IMR-90 (cell line): ENCODE data around the gene RAVER1. TPM values are rescaled to one million over a fixed set of nuclear protein-coding genes. Genes with fewer than 3 reads are reported as not detected.

Experiments
- ATAC-seq: fragments of 200-7000 bp; cut with Tn5 transposase; 2 replicates; pipeline ENCODE4 v1.9.1; 2020; ENCODE audit warnings: low read depth, mild to moderate bottlenecking, moderate library complexity
- BruUV-seq: library from RNA; stranded (reverse); fragments of 400-500 nt; replicated peaks from 2 replicates; lab custom pipeline; 2021; lab: Mats Ljungman, UMichigan
- CTCF ChIA-PET: fragments of 300-600 bp; formaldehyde crosslinking; extraction: SDS; loops from one replicate; lab custom pipeline; 2021; ENCODE audit warnings: antibody characterized with exemption; lab: Yijun Ruan, JAX
- POLR2A ChIA-PET: fragments of 300-600 bp; sonication (Branson Sonifier 250); formaldehyde crosslinking; loops from one replicate; lab custom pipeline; 2022; ENCODE audit warnings: antibody characterized with exemption; ENCODE audit not compliant: unreplicated experiment; lab: Charles Lee
- DNase-seq: peaks from one replicate; pipeline ENCODE4 v3.0.0; 2013
- H2AFZ ChIP-seq: replicated peaks from 2 replicates; pipeline ENCODE3; 2013; ENCODE audit warnings: low read length, mild to moderate bottlenecking; ENCODE audit not compliant: poor library complexity
- H2AK5ac ChIP-seq: 2 replicates; pipeline ENCODE4 v1.6.1; 2013; ENCODE audit warnings: low read depth, low read length, inconsistent platforms
- H2AK9ac ChIP-seq: replicated peaks from 2 replicates; pipeline ENCODE3; 2013; ENCODE audit warnings: mild to moderate bottlenecking, low read depth, low read length, moderate library complexity; ENCODE audit not compliant: poor library complexity
- H2BK120ac ChIP-seq: 2 replicates; pipeline ENCODE4 v1.6.1; 2013; ENCODE audit warnings: low read depth, low read length, inconsistent platforms
- H2BK15ac ChIP-seq: 3 replicates; pipeline ENCODE4 v1.6.1; 2013; ENCODE audit warnings: low read depth, low read length, inconsistent platforms
- H2BK20ac ChIP-seq: 2 replicates; pipeline ENCODE4 v1.6.1; 2013; ENCODE audit warnings: low read depth, mild to moderate bottlenecking, inconsistent platforms, low read length, moderate library complexity
- H2BK5ac ChIP-seq: 2 replicates; pipeline ENCODE4 v1.6.1; 2013; ENCODE audit warnings: mild to moderate bottlenecking, low read depth, low read length, inconsistent platforms; ENCODE audit not compliant: poor library complexity, severe bottlenecking
- H3K14ac ChIP-seq: replicated peaks from 2 replicates; pipeline ENCODE4 v1.6.1; 2013; ENCODE audit warnings: low read depth, low read length, inconsistent platforms
- H3K18ac ChIP-seq: 2 replicates; pipeline ENCODE4 v1.6.1; 2013; ENCODE audit warnings: low read depth, low read length, control low read depth
- H3K23ac ChIP-seq: 2 replicates; pipeline ENCODE4 v1.6.1; 2013; ENCODE audit warnings: low read depth, low read length, inconsistent platforms
- H3K27ac ChIP-seq: 2 replicates; pipeline ENCODE4 v1.5.1; 2013; ENCODE audit warnings: mild to moderate bottlenecking, control low read depth, low read length; ENCODE audit not compliant: insufficient read depth
- H3K27me3 ChIP-seq: 2 replicates; pipeline ENCODE4 v1.6.1; 2013; ENCODE audit warnings: low read length; ENCODE audit not compliant: control insufficient read depth, insufficient read depth
- H3K36me3 ChIP-seq: 2 replicates; pipeline ENCODE4 v1.6.1; 2013; ENCODE audit warnings: low read length, mixed read lengths; ENCODE audit not compliant: control insufficient read depth, insufficient read depth
- H3K4ac ChIP-seq: 2 replicates; pipeline ENCODE4 v1.6.1; 2013; ENCODE audit warnings: low read depth, low read length, inconsistent platforms
- H3K4me1 ChIP-seq: 2 replicates; pipeline ENCODE4 v1.6.1; 2013; ENCODE audit warnings: low read length, mixed read lengths; ENCODE audit not compliant: control insufficient read depth, insufficient read depth
- H3K4me2 ChIP-seq: 2 replicates; pipeline ENCODE4 v1.6.1; 2013; ENCODE audit warnings: low read depth, mild to moderate bottlenecking, control low read depth, low read length, moderate library complexity
- H3K4me3 ChIP-seq: 2 replicates; pipeline ENCODE4 v1.5.1; 2013; ENCODE audit warnings: low read depth, mild to moderate bottlenecking, control low read depth, low read length, moderate library complexity; ENCODE audit not compliant: insufficient read depth
- H3K56ac ChIP-seq: 2 replicates; pipeline ENCODE4 v1.6.1; 2013; ENCODE audit warnings: low read length, inconsistent platforms; ENCODE audit not compliant: insufficient read depth; ENCODE audit errors: extremely low read depth
- H3K79me1 ChIP-seq, 2 experiments: 2 replicates each; pipeline ENCODE4 v1.6.1; 2013; ENCODE audit warnings: low read length in 2 of 2, inconsistent platforms in 1 of 2, low read depth in 1 of 2
- H3K9ac ChIP-seq: 2 replicates; pipeline ENCODE4 v1.6.1; 2013; ENCODE audit warnings: low read depth, low read length, control low read depth
- H3K9me1 ChIP-seq: 2 replicates; pipeline ENCODE4 v1.6.1; 2013; ENCODE audit warnings: low read length, inconsistent platforms; ENCODE audit not compliant: insufficient read depth
- H3K9me3 ChIP-seq: 2 replicates; pipeline ENCODE4 v1.6.1; 2013; ENCODE audit warnings: low read length; ENCODE audit not compliant: control insufficient read depth, insufficient read depth
- H4K20me1 ChIP-seq: 2 replicates; pipeline ENCODE4 v1.6.1; 2013; ENCODE audit warnings: low read length, inconsistent platforms; ENCODE audit not compliant: insufficient read depth
- H4K5ac ChIP-seq: 2 replicates; pipeline ENCODE4 v1.6.1; 2013; ENCODE audit warnings: mild to moderate bottlenecking, low read depth, low read length, control low read depth
- H4K8ac ChIP-seq, 2 experiments: 2 replicates each; pipeline ENCODE4 v1.6.1; 2013; ENCODE audit warnings: low read depth in 2 of 2, low read length in 2 of 2, control low read depth in 1 of 2, inconsistent platforms in 1 of 2
- H4K91ac ChIP-seq: 2 replicates; pipeline ENCODE4 v1.6.1; 2013; ENCODE audit warnings: low read depth, low read length, inconsistent platforms; ENCODE audit not compliant: insufficient read depth
- BHLHE40 ChIP-seq: fragments of 150-350 bp; IDR thresholded peaks from 2 replicates; pipeline ENCODE4 v1.6.1; 2016; ENCODE audit warnings: mild to moderate bottlenecking, low read depth, low read length
- CEBPB ChIP-seq: IDR thresholded peaks from 2 replicates; pipeline ENCODE4 v1.6.1; 2012; ENCODE audit warnings: low read depth, low read length, improper control_type of control experiment
- CTCF ChIP-seq: conservative IDR thresholded peaks from 2 replicates; pipeline ENCODE4 v1.5.1; 2012; ENCODE audit warnings: mild to moderate bottlenecking, low read depth, low read length, improper control_type of control experiment
- MAFK ChIP-seq: IDR thresholded peaks from 2 replicates; pipeline ENCODE4 v1.6.1; 2012; ENCODE audit warnings: low read depth, low read length, improper control_type of control experiment
- MAZ ChIP-seq: IDR thresholded peaks from 2 replicates; pipeline ENCODE4 v1.6.1; 2012; ENCODE audit warnings: low read depth, mild to moderate bottlenecking, low read length, improper control_type of control experiment, moderate library complexity, borderline replicate concordance
- MXI1 ChIP-seq: IDR thresholded peaks from 2 replicates; pipeline ENCODE4 v1.6.1; 2012; ENCODE audit warnings: low read depth, mild to moderate bottlenecking, low read length, moderate library complexity, borderline replicate concordance
- NFE2L2 ChIP-seq: fragments of 150-350 bp; IDR thresholded peaks from 2 replicates; pipeline ENCODE4 v1.6.1; 2016; ENCODE audit warnings: low read depth, mild to moderate bottlenecking, low read length
- RAD21 ChIP-seq: IDR thresholded peaks from 2 replicates; pipeline ENCODE4 v1.6.1; 2012; ENCODE audit warnings: low read length, improper control_type of control experiment
- RCOR1 ChIP-seq: IDR thresholded peaks from 2 replicates; pipeline ENCODE4 v1.6.1; 2012; ENCODE audit warnings: mild to moderate bottlenecking, low read length, improper control_type of control experiment; ENCODE audit not compliant: insufficient replicate concordance
- SMC3 ChIP-seq: fragments of 150-350 bp; IDR thresholded peaks from 2 replicates; pipeline ENCODE4 v1.6.1; 2016; ENCODE audit warnings: low read depth, mild to moderate bottlenecking, antibody characterized with exemption, low read length, moderate library complexity
- USF2 ChIP-seq: fragments of 150-350 bp; IDR thresholded peaks from 2 replicates; pipeline ENCODE4 v1.6.1; 2017; ENCODE audit warnings: mild to moderate bottlenecking, antibody characterized with exemption, low read length, low read depth
- WGBS, 2 experiments: methylation state at CpG; one replicate each; pipeline versions ENCODE4 v1.1.5 to v1.1.7; 2013; ENCODE audit warnings: missing lambda C conversion rate in 2 of 2; ENCODE audit not compliant: insufficient read length in 1 of 2; ENCODE audit errors: extremely low coverage in 2 of 2; 5-methylcytosine and 5-hydroxymethylcytosine counted together
- dilution Hi-C: fragments of 300-500 bp; cut with HindIII; formaldehyde crosslinking; loops from one replicate; pipeline ENCODE4 v1.14.3; 2018; ENCODE audit warnings: low sequenced_read_pairs; ENCODE audit not compliant: unreplicated experiment
- in situ Hi-C: fragments of 300-500 bp; cut with MboI; formaldehyde crosslinking; loops from 3 replicates; pipeline ENCODE4 v1.14.3; 2019; ENCODE audit warnings: low sequenced_read_pairs, inconsistent platforms, mixed read lengths
- intact Hi-C: fragments of 100-400 bp; cut with micrococcal nuclease; formaldehyde crosslinking; loops from 2 replicates; pipeline ENCODE4 v1.10.0; 2022
- polyA plus RNA-seq, 3 experiments: library from polyadenylated mRNA; depleted of rRNA; stranded (reverse); fragments of >200 nt; gene quantifications; 2 replicates each; pipeline ENCODE4 v1.2.3, GENCODE V29; 2012; ENCODE audit warnings: low replicate concordance in 1 of 3
- total RNA-seq: library from RNA; depleted of rRNA; stranded (reverse); fragments of >200 nt; gene quantifications from 2 replicates; pipeline ENCODE4 v1.2.3, GENCODE V29; 2012

The RAVER1 gene
- total and polyA plus RNA-seq, 2 of the 4 experiments (the other 2 are of a cell fraction) = 2.7 to 18.1 TPM

- no peak overlapping the region for H3K18ac ChIP-seq
- H3K4me1 ChIP-seq = no peaks in the 10 kb centered on the region
- H3K27me3 ChIP-seq = no peaks in the 10 kb centered on the region
- no peak overlapping the region for H3K9ac ChIP-seq
- H2AK5ac ChIP-seq = no peak overlapping the region
- H2BK15ac ChIP-seq = no peak overlapping the region
- H3K36me3 ChIP-seq = peaks cover 53% of the 10 kb centered on the region
- no peak overlapping the region for H2BK120ac ChIP-seq
- H3K9me1 ChIP-seq = no peaks in the 10 kb centered on the region
- no peak overlapping the region for H3K27ac ChIP-seq
- no peak overlapping the region for H3K4me2 ChIP-seq
- no peaks in the 10 kb centered on the region for H3K79me1 ChIP-seq
- in situ Hi-C loops (no loop called here), dilution Hi-C loops (no loop called here), intact Hi-C loops (no loop called here)
- H3K4me3 ChIP-seq = no peak overlapping the region
- no peak overlapping the region for H4K91ac ChIP-seq
- ChIA-PET CTCF (no interaction called here), POLR2A (no interaction called here)
- H3K23ac ChIP-seq = no peak overlapping the region
- WGBS, 2 experiments = 76% methylated on average over 28 of the region's 32 CpGs; no CpG with 5 or more reads in 1 of the 2 experiments
- H4K8ac ChIP-seq = no peak overlapping the region
- no peak overlapping the region for H2AK9ac ChIP-seq
- H2BK20ac ChIP-seq = no peak overlapping the region
- no peak overlapping the region for H4K5ac ChIP-seq
- no peak overlapping the region for H2AFZ ChIP-seq
- TF ChIP-seq BHLHE40 = no peak
- no peak for TF ChIP-seq USF2
- TF ChIP-seq CEBPB = no peak
- TF ChIP-seq MAFK = no peak
- TF ChIP-seq RAD21 = no peak
- TF ChIP-seq MAZ = no peak
- no peak for TF ChIP-seq MXI1
- TF ChIP-seq NFE2L2 = no peak
- no peak for TF ChIP-seq CTCF
- no peak for TF ChIP-seq SMC3
- no peak for TF ChIP-seq RCOR1
- DNase-seq (peak; percentile 17), ATAC-seq (peak; percentile 64)
- H4K20me1 ChIP-seq = no peaks in the 10 kb centered on the region
- no peaks in the 10 kb centered on the region for H3K9me3 ChIP-seq
- no peak overlapping the region for H2BK5ac ChIP-seq
- BruUV-seq = no TSS peak
- H3K4ac ChIP-seq = no peak overlapping the region
- no peak overlapping the region for H3K56ac ChIP-seq
- H3K14ac ChIP-seq = no peak overlapping the region
Observed at GRCh38 chr19:10353793-10354391, 20.6 kb upstream of the RAVER1 start.
